ENCODE data around the gene ZNF544. TPM values are rescaled to one million over a fixed set of nuclear protein-coding genes. Genes with fewer than 3 reads are reported as not detected.

Gene ZNF544
- total and polyA plus RNA-seq, 2 donors from 2014 or later = 19.4 to 39.3 TPM

GRCh38 chr19:58203814-58204475, 24.8 kb upstream of the ZNF544 start:
- TF ChIP-seq CTCF (IDR thresholded peaks at IDR 0.05; ENCODE audit: borderline replicate concordance, extremely low read depth, insufficient read depth) = no peak
- Histone ChIP-seq H3K4me1 (ENCODE audit: control insufficient read depth in 2 of 3, insufficient read depth in 2 of 3, low read depth in 1 of 3, low read length in 3 of 3) (no peaks in the 10 kb centered on the region), H3K9ac (ENCODE audit: low read length in 3 of 3) (no peak overlapping the region), H3K27ac (ENCODE audit: low read depth in 2 of 2, low read length in 2 of 2) (no peak overlapping the region), H3K36me3 (ENCODE audit: control insufficient read depth in 2 of 3, insufficient read depth in 3 of 3, low read length in 3 of 3) (peaks cover 21 to 73% (median 40%) of the 10 kb centered on the region in 3 donors), H3K4me3 (ENCODE audit: low read length in 3 of 3) (no peak overlapping the region), H3K9me3 (ENCODE audit: control insufficient read depth in 2 of 3, insufficient read depth in 1 of 3, low read length in 3 of 3) (peaks cover 18 to 97% (median 64%) of the 10 kb centered on the region in 3 donors), H3K27me3 (ENCODE audit: control insufficient read depth, insufficient read depth, low read length) (no peaks in the 10 kb centered on the region)
- no peak for FAIRE-seq
- peak in 2 of 5 donors; percentile 11 to 47 for DNase-seq
- intact Hi-C loops (cut with DNase I) = loop anchor here (10.0 kb wide), 1 partner anchor 51 kb away; no protein-coding TSS in a partner anchor

GRCh38 chr19:58204566-58204965, 24.1 kb upstream of the ZNF544 start:
- DNase-seq = no peak
- no peak overlapping the region for H3K4me3 ChIP-seq (ENCODE audit: low read length in 3 of 3)
- no peak for FAIRE-seq
- H3K36me3 ChIP-seq (ENCODE audit: control insufficient read depth in 2 of 3, insufficient read depth in 3 of 3, low read length in 3 of 3) = peaks cover 21 to 73% (median 46%) of the 10 kb centered on the region in 3 donors
- peaks cover 21 to 97% (median 70%) of the 10 kb centered on the region in 3 donors for H3K9me3 ChIP-seq (ENCODE audit: control insufficient read depth in 2 of 3, insufficient read depth in 1 of 3, low read length in 3 of 3)
- intact Hi-C loops (cut with DNase I) = loop anchor here (10.0 kb wide), 1 partner anchor 50 kb away; no protein-coding TSS in a partner anchor
- no peaks in the 10 kb centered on the region for H3K4me1 ChIP-seq (ENCODE audit: control insufficient read depth in 2 of 3, insufficient read depth in 2 of 3, low read depth in 1 of 3, low read length in 3 of 3)
- no peaks in the 10 kb centered on the region for H3K27me3 ChIP-seq (ENCODE audit: control insufficient read depth, insufficient read depth, low read length)
- TF ChIP-seq CTCF (IDR thresholded peaks at IDR 0.05; ENCODE audit: borderline replicate concordance, extremely low read depth, insufficient read depth) = no peak
- no peak overlapping the region for H3K27ac ChIP-seq (ENCODE audit: low read depth in 2 of 2, low read length in 2 of 2)
- H3K9ac ChIP-seq (ENCODE audit: low read length in 3 of 3) = no peak overlapping the region

- intact Hi-C loops (cut with DNase I) = loop anchor here (10.0 kb wide), 1 partner anchor 45 kb away; no protein-coding TSS in a partner anchor
Observed at GRCh38 chr19:58209577-58209976, 19.1 kb upstream of the ZNF544 start.

More at GRCh38 chr19:58209577-58209976, 19.1 kb upstream of the ZNF544 start:
- no peak for TF ChIP-seq CTCF (IDR thresholded peaks at IDR 0.05; ENCODE audit: borderline replicate concordance, extremely low read depth, insufficient read depth)
- H3K9me3 ChIP-seq (ENCODE audit: control insufficient read depth in 2 of 3, insufficient read depth in 1 of 3, low read length in 3 of 3) = peaks cover 26 to 98% (median 86%) of the 10 kb centered on the region in 3 donors
- H3K4me1 ChIP-seq (ENCODE audit: control insufficient read depth in 2 of 3, insufficient read depth in 2 of 3, low read depth in 1 of 3, low read length in 3 of 3) = no peaks in the 10 kb centered on the region
- no peak overlapping the region for H3K27ac ChIP-seq (ENCODE audit: low read depth in 2 of 2, low read length in 2 of 2)
- DNase-seq = no peak
- H3K36me3 ChIP-seq (ENCODE audit: control insufficient read depth in 2 of 3, insufficient read depth in 3 of 3, low read length in 3 of 3) = peaks cover 30 to 85% (median 68%) of the 10 kb centered on the region in 3 donors
- FAIRE-seq = no peak
- H3K9ac ChIP-seq (ENCODE audit: low read length in 3 of 3) = no peak overlapping the region
- H3K27me3 ChIP-seq (ENCODE audit: control insufficient read depth, insufficient read depth, low read length) = no peaks in the 10 kb centered on the region
- H3K4me3 ChIP-seq (ENCODE audit: low read length in 3 of 3) = no peak overlapping the region
